Endothelial cell (in vitro differentiated cells): ENCODE data around the gene OTOS. TPM values are rescaled to one million over a fixed set of nuclear protein-coding genes. Genes with fewer than 3 reads are reported as not detected.

ENCODE experiments used
- DNase-seq: peaks from one replicate; pipeline ENCODE4 v3.0.0; 2021; ENCODE audit warnings: low spot score
- H3K27ac Mint-ChIP-seq: one replicate; pipeline ENCODE4 v1.8.0; 2021; ENCODE audit warnings: mixed read lengths, inconsistent platforms; ENCODE audit not compliant: unreplicated experiment
- H3K27me3 Mint-ChIP-seq: one replicate; pipeline ENCODE4 v1.8.0; 2021; ENCODE audit warnings: mild to moderate bottlenecking, moderate library complexity, mixed read lengths, inconsistent platforms; ENCODE audit not compliant: unreplicated experiment
- H3K36me3 Mint-ChIP-seq: one replicate; pipeline ENCODE4 v1.8.0; 2021; ENCODE audit warnings: mild to moderate bottlenecking, low read depth, mixed read lengths, inconsistent platforms; ENCODE audit not compliant: unreplicated experiment
- H3K4me1 Mint-ChIP-seq: one replicate; pipeline ENCODE4 v1.8.0; 2021; ENCODE audit warnings: mild to moderate bottlenecking, mixed read lengths, inconsistent platforms; ENCODE audit not compliant: unreplicated experiment
- H3K4me3 Mint-ChIP-seq: one replicate; pipeline ENCODE4 v1.8.0; 2021; ENCODE audit warnings: mild to moderate bottlenecking, mixed read lengths, inconsistent platforms; ENCODE audit not compliant: unreplicated experiment
- H3K9me3 Mint-ChIP-seq: one replicate; pipeline ENCODE4 v1.8.0; 2021; ENCODE audit warnings: mixed read lengths, inconsistent platforms; ENCODE audit not compliant: unreplicated experiment
- CTCF ChIP-seq: fragments of 200-600 bp; sonication (generic); IDR thresholded peaks from one replicate; pipeline ENCODE4 v1.5.0; 2021; ENCODE audit warnings: antibody characterized with exemption; ENCODE audit not compliant: unreplicated experiment
- total RNA-seq: library from RNA; stranded (reverse); fragmentation: NEBNext Ultra II Directional; extraction: Animal tissue kit (Norgen Biotek cat#: 25700); gene quantifications from one replicate; pipeline ENCODE4 v1.2.1, GENCODE V29; 2021; ENCODE audit not compliant: unreplicated experiment

OTOS gene
- total RNA-seq, 1 donor from 2014 or later: not detected

- peaks cover 2% of the 10 kb centered on the region for H3K4me1 Mint-ChIP-seq
- peaks cover 2% of the 10 kb centered on the region for H3K27me3 Mint-ChIP-seq
- H3K36me3 Mint-ChIP-seq: no peaks in the 10 kb centered on the region
- DNase-seq: no peak
- no peak overlapping the region for H3K4me3 Mint-ChIP-seq
- no peaks in the 10 kb centered on the region for H3K9me3 Mint-ChIP-seq
- TF ChIP-seq CTCF: no peak
- no peak overlapping the region for H3K27ac Mint-ChIP-seq
These were observed 25.2 kb upstream of the OTOS start for GRCh38 chr2:240165661-240166060.

GRCh38 chr2:240165034-240165433 is 24.6 kb upstream of the OTOS start:
- Mint-ChIP-seq H3K36me3 (no peaks in the 10 kb centered on the region), H3K27me3 (peaks cover 2% of the 10 kb centered on the region), H3K27ac (no peak overlapping the region), H3K9me3 (no peaks in the 10 kb centered on the region), H3K4me1 (peaks cover 2% of the 10 kb centered on the region), H3K4me3 (no peak overlapping the region)
- no peak for TF ChIP-seq CTCF
- DNase-seq: no peak

GRCh38 chr2:240164586-240164985 is 24.1 kb upstream of the OTOS start:
- DNase-seq: no peak
- Mint-ChIP-seq H3K36me3 (no peaks in the 10 kb centered on the region), H3K4me1 (peaks cover 2% of the 10 kb centered on the region), H3K27me3 (peaks cover 2% of the 10 kb centered on the region), H3K4me3 (no peak overlapping the region), H3K27ac (no peak overlapping the region), H3K9me3 (no peaks in the 10 kb centered on the region)
- no peak for TF ChIP-seq CTCF

- Mint-ChIP-seq H3K27ac (no peak overlapping the region), H3K9me3 (no peaks in the 10 kb centered on the region), H3K4me3 (no peak overlapping the region), H3K36me3 (no peaks in the 10 kb centered on the region), H3K4me1 (peaks cover 2% of the 10 kb centered on the region), H3K27me3 (peaks cover 2% of the 10 kb centered on the region)
- no peak for DNase-seq
- TF ChIP-seq CTCF: no peak
These were observed 23.6 kb upstream of the OTOS start for GRCh38 chr2:240163844-240164574.

- Mint-ChIP-seq H3K27me3 (peaks cover 2% of the 10 kb centered on the region), H3K27ac (no peak overlapping the region), H3K36me3 (no peaks in the 10 kb centered on the region), H3K9me3 (no peaks in the 10 kb centered on the region), H3K4me1 (no peaks in the 10 kb centered on the region), H3K4me3 (no peak overlapping the region)
- no peak for DNase-seq
- TF ChIP-seq CTCF: no peak
These were observed 22.7 kb upstream of the OTOS start for GRCh38 chr2:240162939-240163714.
